ENCODE measurements around the gene C22orf15.
A peak's percentile ranks its signal among the peaks of the same experiment; 100 is the strongest.

C22orf15 gene

DNA sequence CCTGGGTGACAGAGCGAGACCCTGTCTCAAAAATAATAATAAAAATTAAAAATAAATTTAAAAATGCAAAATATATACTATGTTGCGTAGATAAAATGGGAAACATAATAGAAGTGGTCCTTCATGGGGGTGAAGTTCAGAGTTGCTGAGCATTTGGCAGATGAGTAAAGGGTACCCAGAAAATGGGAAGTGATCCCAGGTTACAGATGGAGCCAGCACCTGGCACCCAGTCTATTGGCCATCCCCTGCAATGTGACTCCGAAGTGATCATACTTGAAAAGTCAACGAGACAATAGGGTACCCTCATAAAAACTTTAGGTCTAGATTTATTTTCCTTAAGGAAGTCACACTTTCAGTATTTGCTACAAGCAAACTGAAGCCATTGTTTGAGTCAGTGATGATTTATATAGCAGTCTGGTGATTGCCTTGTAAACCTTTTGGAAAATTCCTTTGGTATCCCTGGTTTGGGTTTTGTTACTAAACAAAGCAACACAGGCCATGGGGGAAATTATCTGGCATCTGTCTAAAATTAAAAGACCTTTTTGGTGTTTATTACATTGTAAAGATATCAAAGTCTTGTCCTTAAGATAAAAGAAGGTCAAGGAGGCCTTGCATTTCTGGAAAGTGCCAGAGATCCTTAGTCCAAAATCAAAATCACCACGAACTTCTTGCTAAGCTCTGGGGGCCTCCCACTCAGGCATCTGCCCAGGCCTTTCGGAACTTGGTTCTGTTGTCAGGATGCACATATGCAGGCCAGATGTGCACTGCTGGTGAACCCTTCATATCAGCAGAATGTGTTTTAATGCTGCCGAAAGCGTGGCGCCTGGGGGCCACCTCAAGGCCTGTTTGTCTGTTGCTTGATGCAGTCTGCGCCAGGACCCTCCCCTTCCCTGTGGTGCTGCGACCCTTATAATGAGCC is 28.3 kb downstream of the C22orf15 start:
- DNase-seq = no peak

DNA sequence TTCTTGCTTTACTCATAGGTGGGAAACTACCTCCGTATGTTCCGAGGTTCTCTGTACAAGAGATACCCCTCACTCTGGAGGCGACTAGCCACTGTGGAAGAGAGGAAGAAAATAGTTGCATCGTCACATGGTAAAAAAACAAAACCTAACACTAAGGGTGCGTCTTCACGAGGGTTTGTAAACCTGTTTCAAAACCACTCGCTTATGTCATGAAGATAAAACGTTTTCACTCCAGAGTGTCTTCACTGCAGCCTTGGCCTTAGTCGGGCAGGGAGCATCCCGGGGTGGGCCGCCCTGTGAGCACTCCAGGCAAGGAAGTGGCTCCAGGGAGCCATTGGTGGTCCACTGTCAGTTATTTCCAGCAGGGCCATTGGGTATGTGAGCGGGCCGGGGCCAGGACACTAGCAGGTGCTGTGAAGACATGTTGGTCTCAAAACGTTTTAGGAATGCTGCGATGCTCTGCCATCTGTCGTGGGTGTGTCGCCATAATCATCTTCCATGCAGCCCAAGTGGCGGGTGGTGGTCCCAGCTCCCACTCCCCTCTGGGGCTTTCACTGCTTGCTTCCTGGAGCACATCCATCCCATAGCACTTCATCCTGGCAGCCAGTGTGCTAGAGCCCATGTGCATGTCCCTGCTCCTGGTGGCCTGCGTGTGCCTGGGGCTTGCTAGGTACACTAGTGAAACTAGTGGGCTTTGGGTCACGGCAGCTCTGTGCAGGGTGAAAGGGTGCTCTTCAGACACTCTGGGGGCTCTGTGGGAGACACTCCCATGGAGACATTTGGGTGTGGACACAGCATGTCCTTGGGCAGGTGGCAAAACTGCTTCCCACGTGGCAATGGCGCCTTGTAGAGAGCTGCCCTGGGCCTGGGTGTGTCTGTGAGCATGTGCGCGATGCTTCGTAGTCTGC is 29.2 kb downstream of the C22orf15 start:
- no peak for DNase-seq

DNA sequence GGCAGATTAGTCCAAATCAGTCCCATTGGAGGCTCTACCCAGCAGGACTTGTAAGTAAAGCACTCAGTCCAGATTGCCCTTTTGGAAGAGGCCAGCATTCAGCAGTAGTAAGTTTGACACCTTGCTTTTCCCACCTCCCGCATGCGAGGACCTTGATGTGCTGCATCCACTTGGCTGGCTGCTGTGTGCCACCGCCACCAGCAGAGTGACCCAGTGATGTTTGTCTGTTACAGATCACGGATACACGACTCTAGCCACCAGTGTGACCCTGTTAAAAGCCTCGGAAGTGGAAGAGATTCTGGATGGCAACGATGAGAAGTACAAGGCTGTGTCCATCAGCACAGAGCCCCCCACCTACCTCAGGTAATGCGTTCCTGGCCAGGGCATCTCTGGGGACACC is 30.5 kb downstream of the C22orf15 start:
- DNase-seq = no peak

DNA sequence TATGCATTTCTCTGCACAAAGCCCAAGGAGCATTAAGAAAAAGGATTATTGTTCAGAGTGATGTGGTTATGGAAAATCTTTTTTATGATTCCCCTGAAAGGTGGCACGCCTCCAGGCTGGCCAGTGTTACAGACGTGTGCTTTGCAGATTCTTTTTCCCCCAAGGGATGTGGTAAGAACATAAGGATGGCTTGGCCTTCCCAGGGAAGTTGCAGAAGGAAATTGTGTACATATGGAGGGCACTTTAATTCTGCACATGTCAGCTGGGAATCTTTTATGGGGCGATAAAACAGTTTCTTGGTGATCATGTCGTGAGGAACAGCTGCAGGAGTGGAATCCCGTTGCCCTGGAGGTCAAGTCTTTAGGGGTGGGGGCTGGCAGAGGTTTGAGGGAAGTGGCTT is 33.7 kb downstream of the C22orf15 start:
- DNase-seq = peak; percentile 35

DNA sequence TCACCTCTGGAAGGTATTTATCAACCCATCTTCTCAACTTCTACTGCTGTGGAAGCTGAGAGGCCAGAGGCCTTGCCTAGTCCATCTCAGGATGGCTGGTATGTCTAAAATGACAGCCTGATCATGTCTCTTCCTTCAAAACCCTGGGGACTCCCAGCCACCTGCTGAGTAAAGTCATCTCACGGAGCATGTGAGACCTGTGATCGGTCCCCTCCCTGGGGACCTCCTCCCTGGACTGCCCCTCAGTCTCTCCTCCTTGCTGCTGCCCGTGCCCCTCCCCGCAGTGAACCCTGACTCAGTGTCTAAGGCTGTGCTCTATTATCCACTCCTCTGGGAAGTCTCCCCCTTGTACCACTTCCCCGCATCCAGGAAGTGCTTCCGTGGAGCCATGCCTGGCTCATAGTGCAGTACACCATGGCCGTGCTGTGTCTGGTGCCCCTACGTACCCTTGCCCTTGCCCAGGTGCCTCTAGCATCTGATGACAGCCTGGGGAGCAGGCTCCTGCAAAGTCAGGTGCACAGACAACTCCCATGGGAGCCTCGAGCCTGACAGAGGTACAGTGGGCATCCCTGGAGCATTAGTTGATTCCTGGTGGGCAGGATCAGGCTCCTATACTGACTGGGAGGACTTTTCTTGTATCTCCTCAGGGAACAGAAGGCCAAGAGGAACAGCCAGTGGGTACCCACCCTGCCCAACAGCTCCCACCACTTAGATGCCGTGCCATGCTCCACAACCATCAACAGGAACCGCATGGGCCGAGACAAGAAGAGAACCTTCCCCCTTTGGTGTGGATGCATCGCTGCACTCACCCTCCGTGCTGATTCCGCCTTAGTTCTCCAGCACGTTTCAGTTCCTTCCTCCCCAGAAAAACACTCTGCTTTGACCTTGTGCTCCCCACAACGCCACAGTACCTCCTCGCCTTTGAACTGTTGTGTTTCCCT is 37.8 kb downstream of the C22orf15 start:
- DNase-seq = no peak

DNA sequence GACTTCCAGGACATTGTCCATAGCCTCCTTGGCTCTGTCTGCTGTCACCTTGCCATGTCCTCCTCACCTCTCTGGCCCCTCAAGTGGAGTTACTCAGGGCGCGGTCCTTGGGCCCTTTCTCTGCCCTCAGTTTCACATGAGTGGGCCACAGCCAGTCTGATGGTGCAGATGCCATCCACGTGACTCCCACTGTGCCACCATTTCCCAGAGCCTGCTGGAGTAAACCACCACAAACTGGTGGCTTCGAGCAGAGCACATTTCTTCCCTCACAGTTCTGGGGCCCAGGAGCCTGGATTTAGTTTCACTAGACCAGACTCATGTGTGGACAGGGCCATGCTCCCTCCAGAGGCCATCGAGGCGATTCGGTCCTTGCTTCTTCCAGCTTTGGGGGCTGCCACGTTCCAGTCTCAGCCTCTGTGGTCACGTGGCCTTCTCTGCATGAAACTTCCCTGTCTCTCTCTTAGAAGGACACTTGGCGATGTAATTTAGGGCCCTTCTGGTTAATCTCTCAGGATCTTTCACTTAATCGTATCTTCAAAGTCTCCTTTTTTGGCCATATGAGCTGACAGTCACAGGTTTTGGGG is 38.5 kb downstream of the C22orf15 start:
- no peak for DNase-seq

DNA sequence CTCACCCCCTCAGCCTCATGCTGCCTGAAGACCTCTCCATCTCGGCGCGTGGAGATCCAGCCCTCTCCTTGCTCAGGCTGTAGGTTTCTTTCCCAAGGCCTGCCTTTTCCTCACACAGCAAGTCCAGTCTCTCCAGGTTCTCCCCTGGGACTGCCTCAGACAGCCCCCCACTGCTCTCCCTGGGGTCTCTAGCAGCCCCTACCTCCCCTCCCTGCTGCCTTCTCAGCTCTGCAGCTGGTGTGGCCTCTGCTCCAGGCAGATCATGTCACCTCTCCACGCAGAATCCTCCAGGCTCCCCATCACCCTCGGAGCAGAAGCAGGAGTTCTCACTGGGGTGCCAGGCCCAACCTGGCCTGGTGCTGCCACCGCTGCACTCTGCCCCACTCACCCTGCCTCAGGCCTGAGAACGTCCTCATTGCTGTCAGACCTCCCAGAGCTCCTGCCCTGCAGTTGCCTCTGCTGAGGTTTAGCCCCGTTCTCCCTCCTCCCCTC is 39.1 kb downstream of the C22orf15 start:
- no peak for DNase-seq

DNA sequence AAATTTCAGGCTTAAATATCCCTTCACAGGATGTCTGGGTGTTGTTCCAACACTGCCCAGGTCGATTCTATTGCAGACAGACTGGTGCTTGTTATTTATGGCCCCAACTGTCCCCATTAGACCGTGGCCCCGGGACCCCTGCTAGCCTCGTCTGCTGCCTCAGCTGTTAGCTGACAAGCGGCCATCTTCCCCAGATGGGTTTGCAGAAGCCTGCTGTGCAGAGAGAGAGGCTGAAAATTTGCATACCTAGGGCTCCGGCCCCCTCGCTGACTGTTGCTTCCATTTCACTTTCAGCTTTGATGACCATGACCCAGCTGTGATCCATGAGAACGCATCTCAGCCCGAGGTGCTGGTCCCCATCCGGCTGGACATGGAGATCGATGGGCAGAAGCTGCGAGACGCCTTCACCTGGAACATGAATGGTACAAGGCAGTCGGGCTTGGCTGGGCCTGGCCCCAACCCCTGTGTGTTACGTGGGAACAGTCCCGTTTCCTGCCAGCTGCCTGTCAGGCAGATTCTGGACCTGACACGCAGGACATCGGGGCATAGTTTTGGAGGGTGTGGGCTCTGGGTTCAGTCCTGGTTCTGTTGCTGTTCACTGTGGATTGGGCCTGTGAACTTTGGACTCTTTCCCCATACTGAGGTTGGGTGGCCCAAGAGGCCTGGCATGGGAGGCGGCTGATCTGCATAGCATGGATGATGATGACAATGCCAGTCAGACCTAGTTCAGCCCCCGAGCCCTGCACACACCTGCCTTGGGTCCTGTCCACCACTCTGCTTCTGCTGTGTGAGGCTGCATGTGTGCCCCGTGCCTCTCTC is 40.4 kb downstream of the C22orf15 start:
- DNase-seq = no peak

DNA sequence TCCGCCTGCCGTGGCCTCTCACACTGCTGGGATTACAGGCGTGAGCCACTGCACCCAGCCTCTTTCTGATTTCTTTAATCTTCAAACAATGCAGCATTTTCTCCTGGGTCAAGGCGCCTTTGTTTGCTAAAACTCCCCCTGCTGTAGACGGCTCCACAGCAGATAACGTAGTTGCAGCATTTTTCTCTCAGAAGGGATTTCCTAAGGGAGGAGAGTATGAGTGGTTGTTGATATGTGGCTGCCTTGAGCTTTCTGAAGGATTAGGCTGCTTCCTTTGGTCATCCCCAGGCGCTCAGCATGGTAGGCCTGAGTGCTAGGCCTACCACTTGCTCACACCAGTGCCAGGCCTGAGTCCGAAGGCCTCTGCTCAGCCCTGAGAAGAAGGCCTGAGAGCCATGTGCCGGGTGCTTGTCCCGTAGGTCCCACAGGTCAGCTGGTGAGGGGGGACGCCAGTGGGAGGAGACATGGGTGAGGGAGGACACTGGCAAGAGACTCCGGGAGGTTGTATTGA is 42.0 kb downstream of the C22orf15 start:
- DNase-seq = no peak

DNA sequence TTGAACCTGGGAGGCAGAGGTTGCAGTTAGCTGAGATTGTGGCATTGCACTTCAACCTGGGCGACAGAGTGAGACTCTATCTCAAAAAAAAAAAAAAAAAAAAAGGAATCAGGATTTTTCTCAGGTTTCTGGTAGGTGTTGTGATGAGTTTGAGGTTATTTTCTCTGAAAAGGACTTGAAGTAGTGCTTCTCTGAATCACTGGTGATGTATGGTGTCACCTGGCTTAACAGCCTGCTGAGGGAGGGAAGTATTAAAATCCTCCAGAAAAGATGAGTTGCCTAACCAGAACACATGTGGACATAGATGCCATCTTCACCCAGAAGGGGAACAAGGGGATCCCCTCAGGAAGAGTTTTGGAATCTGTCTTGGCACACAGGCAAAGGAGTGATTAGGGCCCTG is 44.0 kb downstream of the C22orf15 start:
- DNase-seq = no peak

DNA sequence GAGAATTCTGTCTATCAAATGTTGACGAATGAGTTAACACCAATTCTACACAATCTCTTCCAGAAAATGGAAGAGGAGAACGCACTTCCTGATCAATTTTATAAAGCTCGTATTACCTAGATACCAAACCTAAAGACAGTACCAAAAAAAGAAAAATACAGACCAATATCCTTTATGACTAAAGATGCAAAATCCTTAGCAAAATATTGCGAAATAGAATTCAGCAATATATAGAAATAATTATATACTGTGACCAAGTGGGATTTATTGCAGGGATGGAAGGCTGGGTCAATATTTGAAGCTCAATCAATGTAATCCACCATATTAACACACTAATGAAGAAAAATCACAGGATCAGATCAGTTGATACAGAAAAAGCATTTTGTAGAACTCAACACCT is 49.6 kb downstream of the C22orf15 start:
- no peak for DNase-seq

Data from NCI-H69 (cell line).